DOHH2 (cell line): Measurements from ENCODE around the gene METTL24.

Source experiments
- H3F3A ChIP-seq: fragments of 200-600 bp; sonication (generic), shearing (Covaris generic); 2 replicates; pipeline ENCODE4 v1.6.0; 2016; ENCODE audit warnings: antibody characterized with exemption, mild to moderate bottlenecking; ENCODE audit not compliant: control insufficient read depth, insufficient read depth
- H3K27ac ChIP-seq: fragments of 200-600 bp; sonication (generic); 2 replicates; pipeline ENCODE4 v1.5.1; 2014; ENCODE audit warnings: low read depth, mild to moderate bottlenecking, low read length, moderate library complexity
- H3K27me3 ChIP-seq: fragments of 200-600 bp; sonication (generic); 2 replicates; pipeline ENCODE4 v1.6.1; 2014; ENCODE audit warnings: mild to moderate bottlenecking, low read length, mixed read lengths; ENCODE audit not compliant: control insufficient read depth
- H3K36me3 ChIP-seq: fragments of 200-600 bp; sonication (generic); 2 replicates; pipeline ENCODE4 v1.6.1; 2014; ENCODE audit warnings: mild to moderate bottlenecking, low read length, moderate library complexity, mixed read lengths; ENCODE audit not compliant: control insufficient read depth
- H3K4me1 ChIP-seq: fragments of 200-600 bp; sonication (generic); 2 replicates; pipeline ENCODE4 v1.6.1; 2014; ENCODE audit warnings: mild to moderate bottlenecking, low read length, mixed read lengths; ENCODE audit not compliant: control insufficient read depth
- H3K4me2 ChIP-seq: fragments of 200-600 bp; sonication (generic); 2 replicates; pipeline ENCODE4 v1.6.0; 2014; ENCODE audit warnings: mild to moderate bottlenecking, low read length, moderate library complexity
- H3K4me3 ChIP-seq: fragments of 200-600 bp; sonication (generic); 2 replicates; pipeline ENCODE4 v1.5.1; 2014; ENCODE audit warnings: mild to moderate bottlenecking, low read length, mixed read lengths
- H3K79me2 ChIP-seq: fragments of 200-600 bp; sonication (generic); 2 replicates; pipeline ENCODE4 v1.6.1; 2014; ENCODE audit warnings: mild to moderate bottlenecking, low read length, mixed read lengths; ENCODE audit not compliant: control insufficient read depth
- H3K9me2 ChIP-seq: fragments of 200-600 bp; sonication (generic); replicated peaks from 2 replicates; pipeline ENCODE4 v1.6.1; 2014; ENCODE audit warnings: mild to moderate bottlenecking, low read length, mixed read lengths; ENCODE audit not compliant: control insufficient read depth
- H3K9me3 ChIP-seq: fragments of 200-600 bp; sonication (generic); 2 replicates; pipeline ENCODE4 v1.6.1; 2014; ENCODE audit warnings: antibody characterized with exemption, low read length, mixed read lengths; ENCODE audit not compliant: control insufficient read depth, insufficient read depth
- H4K20me1 ChIP-seq: fragments of 200-600 bp; sonication (generic); 2 replicates; pipeline ENCODE4 v1.6.0; 2014; ENCODE audit warnings: low read depth, mild to moderate bottlenecking, antibody characterized with exemption, low read length, moderate library complexity; ENCODE audit not compliant: control insufficient read depth, insufficient read depth
- EZH2phosphoT487 ChIP-seq: fragments of 200-600 bp; sonication (generic); IDR thresholded peaks from 2 replicates; pipeline ENCODE4 v1.6.1; 2017; ENCODE audit warnings: borderline replicate concordance, mild to moderate bottlenecking, antibody characterized with exemption, low read length, moderate library complexity, mixed read lengths
- TF ChIP-seq, protein P1 (sequence below): fragments of 200-600 bp; sonication (generic); IDR thresholded peaks from one replicate; pipeline ENCODE4 v1.5.1; 2014; ENCODE audit warnings: antibody characterized with exemption, mild to moderate bottlenecking, low read depth, low read length; ENCODE audit not compliant: poor library complexity, severe bottlenecking

Gene METTL24

GRCh38 chr6:110340392-110340965, 17.7 kb downstream of the METTL24 start:
- Histone ChIP-seq H3K27ac (no peak overlapping the region), H3K36me3 (no peaks in the 10 kb centered on the region), H3K4me3 (no peak overlapping the region), H3K27me3 (no peaks in the 10 kb centered on the region), H3K79me2 (no peaks in the 10 kb centered on the region), H3K4me1 (no peaks in the 10 kb centered on the region), H3F3A (no peaks in the 10 kb centered on the region), H3K9me2 (no peaks in the 10 kb centered on the region), H3K4me2 (no peak overlapping the region), H4K20me1 (no peaks in the 10 kb centered on the region), H3K9me3 (no peaks in the 10 kb centered on the region)
- TF ChIP-seq, protein P1, sequence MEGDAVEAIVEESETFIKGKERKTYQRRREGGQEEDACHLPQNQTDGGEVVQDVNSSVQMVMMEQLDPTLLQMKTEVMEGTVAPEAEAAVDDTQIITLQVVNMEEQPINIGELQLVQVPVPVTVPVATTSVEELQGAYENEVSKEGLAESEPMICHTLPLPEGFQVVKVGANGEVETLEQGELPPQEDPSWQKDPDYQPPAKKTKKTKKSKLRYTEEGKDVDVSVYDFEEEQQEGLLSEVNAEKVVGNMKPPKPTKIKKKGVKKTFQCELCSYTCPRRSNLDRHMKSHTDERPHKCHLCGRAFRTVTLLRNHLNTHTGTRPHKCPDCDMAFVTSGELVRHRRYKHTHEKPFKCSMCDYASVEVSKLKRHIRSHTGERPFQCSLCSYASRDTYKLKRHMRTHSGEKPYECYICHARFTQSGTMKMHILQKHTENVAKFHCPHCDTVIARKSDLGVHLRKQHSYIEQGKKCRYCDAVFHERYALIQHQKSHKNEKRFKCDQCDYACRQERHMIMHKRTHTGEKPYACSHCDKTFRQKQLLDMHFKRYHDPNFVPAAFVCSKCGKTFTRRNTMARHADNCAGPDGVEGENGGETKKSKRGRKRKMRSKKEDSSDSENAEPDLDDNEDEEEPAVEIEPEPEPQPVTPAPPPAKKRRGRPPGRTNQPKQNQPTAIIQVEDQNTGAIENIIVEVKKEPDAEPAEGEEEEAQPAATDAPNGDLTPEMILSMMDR, result no peak
- no peak for TF ChIP-seq EZH2phosphoT487

GRCh38 chr6:110338820-110339470, 19.2 kb downstream of the METTL24 start:
- Histone ChIP-seq H3K4me3 (no peak overlapping the region), H3F3A (no peaks in the 10 kb centered on the region), H3K9me3 (no peaks in the 10 kb centered on the region), H3K9me2 (no peaks in the 10 kb centered on the region), H3K27me3 (no peaks in the 10 kb centered on the region), H4K20me1 (no peaks in the 10 kb centered on the region), H3K4me1 (no peaks in the 10 kb centered on the region), H3K4me2 (no peak overlapping the region), H3K27ac (no peak overlapping the region), H3K79me2 (no peaks in the 10 kb centered on the region), H3K36me3 (no peaks in the 10 kb centered on the region)
- no peak for TF ChIP-seq EZH2phosphoT487
- TF ChIP-seq, protein P1, result no peak

GRCh38 chr6:110337486-110337885, 20.7 kb downstream of the METTL24 start:
- no peak overlapping the region for H3K4me2 ChIP-seq
- TF ChIP-seq EZH2phosphoT487, result no peak
- TF ChIP-seq, protein P1, result no peak
- no peaks in the 10 kb centered on the region for H3K4me1 ChIP-seq
- H4K20me1 ChIP-seq, result no peaks in the 10 kb centered on the region
- H3K9me3 ChIP-seq, result no peaks in the 10 kb centered on the region
- H3F3A ChIP-seq, result no peaks in the 10 kb centered on the region
- no peaks in the 10 kb centered on the region for H3K36me3 ChIP-seq
- H3K9me2 ChIP-seq, result no peaks in the 10 kb centered on the region
- no peak overlapping the region for H3K4me3 ChIP-seq
- H3K27ac ChIP-seq, result no peak overlapping the region
- H3K27me3 ChIP-seq, result no peaks in the 10 kb centered on the region
- no peaks in the 10 kb centered on the region for H3K79me2 ChIP-seq
